GM18511 (cell line): ENCODE measurements around the gene PLXNA1.

Experiments
- ATAC-seq: cut with Tn5 transposase; IDR thresholded peaks from one replicate; pipeline ENCODE4 v1.9.1; 2021; ENCODE audit warnings: mild to moderate bottlenecking, moderate library complexity; ENCODE audit not compliant: unreplicated experiment

PLXNA1 gene

DNA sequence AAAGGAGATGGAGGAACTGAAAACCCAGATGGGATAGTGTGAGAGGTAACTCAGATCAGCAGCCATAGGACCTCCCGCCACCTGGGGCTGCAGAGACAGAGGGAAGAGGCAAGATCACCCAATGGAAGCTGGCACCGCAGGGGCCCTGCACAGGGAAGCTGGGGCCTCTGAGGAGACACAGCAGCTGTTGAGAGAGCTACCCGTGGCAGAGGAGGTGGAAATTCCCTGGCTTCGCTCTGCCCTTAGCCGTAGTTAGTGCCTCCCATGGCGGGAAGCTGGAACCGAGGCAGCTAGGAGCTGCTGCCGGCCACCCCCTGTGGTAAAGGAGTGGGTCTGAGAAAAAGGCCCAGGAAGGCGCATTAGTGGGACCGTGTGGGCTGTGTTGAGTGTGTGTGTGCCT is 18.0 kb upstream of the PLXNA1 start:
- ATAC-seq: no peak

DNA sequence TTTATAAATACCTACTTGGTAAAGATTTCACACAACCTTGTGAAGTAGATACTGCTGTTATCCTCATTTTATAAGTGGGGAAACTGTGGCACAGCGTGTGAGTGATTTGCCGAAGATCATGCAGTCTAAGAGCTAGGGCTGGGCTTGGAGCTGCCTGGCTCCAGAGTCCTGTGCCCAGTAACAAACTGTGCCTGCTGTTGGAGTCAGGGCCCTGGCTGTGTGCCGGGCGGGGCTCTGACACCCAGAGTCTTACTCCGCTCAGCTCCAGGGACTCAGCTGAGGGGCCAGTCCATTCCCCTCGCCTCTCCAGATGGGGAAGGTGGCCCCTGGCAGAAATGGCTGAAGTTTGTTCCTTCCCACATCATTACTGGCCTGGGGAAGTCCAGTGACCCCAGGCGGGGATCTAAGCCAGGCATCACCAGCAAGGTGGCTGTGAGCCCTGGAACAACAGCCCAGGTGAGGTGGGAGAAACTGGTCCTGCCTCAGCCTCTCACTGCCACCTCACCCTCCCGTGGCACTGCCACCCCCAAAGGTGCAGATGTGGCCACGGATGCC is 17.3 kb upstream of the PLXNA1 start:
- no peak for ATAC-seq

- ATAC-seq: no peak
Measured at GRCh38 chr3:126967386-126967785, 15.5 kb upstream of the PLXNA1 start.

DNA sequence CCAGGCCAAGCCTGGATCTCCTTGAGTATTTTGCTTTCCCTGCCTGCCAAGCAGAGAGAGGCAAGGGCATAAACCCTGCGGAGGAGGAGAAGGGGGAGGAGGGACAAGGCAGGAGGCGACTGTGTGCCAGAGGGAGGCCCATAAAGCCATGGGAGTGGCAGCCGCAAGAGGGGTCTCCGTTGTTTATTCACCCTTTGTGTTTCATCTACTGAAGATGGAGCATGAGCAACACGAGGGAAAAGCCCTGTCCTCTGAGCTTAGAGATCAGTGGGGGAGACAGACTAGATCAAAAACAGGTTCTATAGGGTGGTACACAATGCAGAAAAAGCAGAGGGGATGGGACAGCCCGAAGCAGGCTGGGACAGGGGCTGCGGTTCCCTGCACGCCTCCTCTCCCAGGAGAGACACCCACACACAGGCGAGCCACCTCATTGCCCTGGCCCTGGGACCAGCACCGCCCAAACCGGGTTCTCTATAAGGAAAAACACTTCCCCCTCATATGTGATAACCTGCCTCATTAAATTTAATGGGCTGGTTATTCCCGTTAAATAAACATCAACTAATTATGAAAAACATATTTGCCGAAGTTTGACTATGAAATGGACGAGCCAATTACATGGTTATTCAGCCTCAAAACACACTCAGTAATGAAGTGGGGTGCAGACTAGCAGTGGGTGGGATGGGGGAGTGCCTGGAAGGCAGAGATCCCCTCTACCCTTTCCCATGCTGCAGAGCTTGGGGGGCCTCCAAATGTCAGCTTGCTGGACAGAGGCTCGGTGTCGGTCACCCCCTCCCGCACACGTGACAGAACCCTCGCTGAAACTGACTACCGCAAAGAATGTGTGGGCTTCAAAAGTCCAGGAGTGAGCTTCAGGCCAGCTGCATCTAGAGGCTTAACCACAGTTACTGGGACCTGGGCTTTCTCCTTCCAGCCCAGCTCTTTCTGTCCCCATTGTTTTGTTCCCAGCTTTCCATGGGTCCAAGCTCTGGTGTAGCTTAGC is 14.2 kb upstream of the PLXNA1 start:
- ATAC-seq: no peak

- ATAC-seq: no peak
Measured at GRCh38 chr3:126969586-126969985, 13.3 kb upstream of the PLXNA1 start.

GRCh38 chr3:126970101-126970500 is 12.8 kb upstream of the PLXNA1 start:
- no peak for ATAC-seq

DNA sequence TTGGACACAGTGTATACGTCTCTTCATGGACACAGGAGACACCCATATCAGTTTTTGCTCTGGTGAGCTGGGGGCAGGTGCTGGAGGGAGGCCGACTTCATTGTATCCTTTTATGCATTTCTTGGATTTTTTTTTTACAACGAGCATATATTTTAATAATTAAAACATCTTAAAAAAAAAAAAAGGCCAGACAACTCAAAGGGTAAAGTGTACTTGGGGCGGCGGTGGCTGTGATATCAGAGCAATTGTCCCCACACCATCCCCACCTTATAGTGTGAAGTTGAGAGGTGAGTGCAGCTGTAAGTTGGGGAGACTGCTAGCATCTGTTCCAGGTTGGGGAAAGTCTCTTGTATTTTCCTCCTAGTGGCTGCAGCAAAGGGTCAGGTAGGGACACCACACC is 12.0 kb upstream of the PLXNA1 start:
- ATAC-seq: no peak

- no peak for ATAC-seq
Measured at GRCh38 chr3:126971891-126972351, 11.0 kb upstream of the PLXNA1 start.

GRCh38 chr3:126972866-126973265 is 10.0 kb upstream of the PLXNA1 start:
- no peak for ATAC-seq

DNA sequence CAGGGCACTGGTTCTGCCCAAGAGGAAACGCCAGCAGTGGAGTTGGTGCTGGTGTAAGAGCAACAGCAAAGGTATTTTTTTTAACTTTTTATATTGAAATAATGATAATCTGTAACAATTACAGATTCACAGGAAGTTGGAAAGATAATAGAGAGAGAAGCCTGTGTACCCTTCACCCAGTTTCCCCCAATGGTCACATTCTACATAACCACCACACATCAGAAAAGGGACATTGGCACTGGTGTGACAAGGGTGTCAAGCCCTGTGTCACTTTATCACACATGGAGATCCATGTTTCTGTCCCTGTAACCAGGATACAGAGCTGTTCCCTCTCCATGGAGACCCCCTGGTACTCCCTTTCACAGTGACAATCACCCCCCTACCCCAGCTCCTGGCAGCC is 9.1 kb upstream of the PLXNA1 start:
- no peak for ATAC-seq

- ATAC-seq: no peak
Measured at GRCh38 chr3:126974756-126975155, 8.2 kb upstream of the PLXNA1 start.

DNA sequence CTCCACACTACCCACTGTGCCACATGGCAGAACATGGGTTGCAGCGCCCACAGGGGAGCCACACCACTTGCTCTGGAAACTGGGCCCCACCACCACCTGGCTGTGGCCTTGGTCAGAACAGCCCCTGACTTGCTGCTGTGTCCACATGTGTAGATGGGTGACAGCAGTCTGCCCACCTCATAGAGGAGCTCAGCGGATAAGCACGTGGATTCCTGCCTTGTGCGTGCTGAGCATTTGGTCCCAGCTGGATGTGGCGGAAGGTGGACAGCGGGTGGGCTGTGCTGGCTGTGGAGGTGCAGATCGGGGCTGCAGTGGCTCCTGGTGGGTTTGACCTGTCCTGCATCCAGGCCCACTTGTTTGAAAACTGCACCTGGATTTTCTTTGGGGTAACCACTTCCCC is 6.0 kb upstream of the PLXNA1 start:
- ATAC-seq: no peak

DNA sequence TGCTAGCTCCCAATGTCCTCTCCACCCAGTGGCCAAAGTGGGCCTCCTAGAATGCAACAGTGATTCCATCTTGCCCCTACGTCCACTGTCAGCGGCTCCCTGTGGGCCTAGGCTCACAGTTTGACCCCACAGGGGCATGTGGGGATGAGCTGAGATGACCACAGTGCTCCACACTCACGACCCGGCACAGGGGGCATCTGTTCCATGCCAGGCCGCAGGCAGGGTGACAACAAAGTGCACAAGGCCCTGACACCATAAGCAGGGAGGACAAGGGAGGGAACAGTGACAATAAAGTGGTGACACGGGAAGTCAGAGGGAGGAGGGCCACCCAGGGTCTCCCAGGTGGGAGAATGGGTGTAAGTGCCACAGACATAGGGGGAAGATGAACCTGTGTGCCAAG is 5.1 kb upstream of the PLXNA1 start:
- no peak for ATAC-seq

DNA sequence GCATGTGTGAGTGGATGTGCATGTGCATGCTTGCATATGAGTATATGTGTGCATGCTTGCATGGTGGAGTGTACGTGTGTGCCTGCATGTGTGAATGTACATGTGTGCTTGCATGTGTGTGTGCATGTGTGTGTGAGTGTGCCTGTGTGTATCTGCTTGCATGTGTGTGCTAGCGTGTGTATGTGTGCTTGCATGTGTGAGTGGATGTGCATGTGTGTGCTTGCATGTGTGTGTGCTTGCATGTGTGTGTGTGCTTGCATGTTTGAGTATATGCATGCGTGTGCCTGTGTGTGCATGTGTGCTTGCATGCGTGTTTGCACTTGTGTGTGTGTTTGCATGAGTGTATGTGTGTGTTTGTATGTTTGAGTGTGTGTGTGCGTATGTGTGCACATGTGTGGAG is 4.6 kb upstream of the PLXNA1 start:
- ATAC-seq: no peak

GRCh38 chr3:126979046-126979628 is 3.8 kb upstream of the PLXNA1 start:
- ATAC-seq: no peak

GRCh38 chr3:126980266-126980811 is 2.6 kb upstream of the PLXNA1 start:
- ATAC-seq: no peak

- peak; percentile 42 for ATAC-seq
Measured at GRCh38 chr3:126982126-126982470, 817 bp upstream of the PLXNA1 start.

- no peak for ATAC-seq
Measured at GRCh38 chr3:126983276-126983652, 349 bp downstream of the PLXNA1 start.

GRCh38 chr3:126983653-126984390 is 907 bp downstream of the PLXNA1 start:
- ATAC-seq: no peak

DNA sequence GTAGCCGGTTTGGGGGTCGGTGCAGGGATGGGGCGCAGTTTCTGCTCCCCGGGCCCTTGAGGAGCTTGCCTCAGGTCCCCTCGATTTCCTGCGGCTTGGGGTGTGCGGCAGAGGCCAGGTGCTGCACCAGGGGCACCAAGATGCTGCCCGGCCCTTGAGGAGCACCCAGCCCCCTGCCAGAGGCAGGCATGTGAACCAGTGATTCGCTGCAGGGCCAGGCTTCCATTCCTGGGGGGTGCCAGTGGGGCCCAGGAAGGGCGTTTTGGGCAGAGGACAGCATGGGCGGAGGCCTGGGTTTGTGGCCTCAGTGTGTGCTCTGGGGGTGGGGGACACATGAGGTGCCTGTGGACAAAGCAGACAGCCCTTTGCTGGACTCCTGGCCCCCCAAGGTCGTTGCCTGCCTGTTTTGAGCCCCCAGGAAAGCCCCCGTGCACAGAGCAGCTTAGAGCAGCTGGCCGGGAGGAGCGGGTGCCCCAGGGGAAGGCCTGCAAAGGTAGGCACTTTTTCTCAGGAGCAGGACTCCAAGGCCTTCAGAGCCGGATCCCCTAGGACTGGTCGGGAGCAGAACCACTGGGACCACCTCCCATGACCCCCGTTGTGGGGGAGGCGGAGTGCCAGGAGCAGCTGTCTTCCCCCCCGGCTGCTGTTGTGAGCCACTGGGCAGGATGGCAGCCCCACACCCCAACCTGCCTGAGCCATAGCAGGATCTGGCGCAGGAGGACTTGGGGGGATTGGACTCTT is 1.6 kb downstream of the PLXNA1 start:
- no peak for ATAC-seq
